IMR-90 (cell line): Measurements from ENCODE around the gene C15orf61. TPM values are rescaled to one million over a fixed set of nuclear protein-coding genes. Genes with fewer than 3 reads are reported as not detected.

Experiments
- ATAC-seq: fragments of 200-7000 bp; cut with Tn5 transposase; 2 replicates; pipeline ENCODE4 v1.9.1; 2020; ENCODE audit warnings: low read depth, mild to moderate bottlenecking, moderate library complexity
- BruUV-seq: library from RNA; stranded (reverse); fragments of 400-500 nt; replicated peaks from 2 replicates; lab custom pipeline; 2021; lab: Mats Ljungman, UMichigan
- CTCF ChIA-PET: fragments of 300-600 bp; formaldehyde crosslinking; extraction: SDS; loops from one replicate; lab custom pipeline; 2021; ENCODE audit warnings: antibody characterized with exemption; lab: Yijun Ruan, JAX
- POLR2A ChIA-PET: fragments of 300-600 bp; sonication (Branson Sonifier 250); formaldehyde crosslinking; loops from one replicate; lab custom pipeline; 2022; ENCODE audit warnings: antibody characterized with exemption; ENCODE audit not compliant: unreplicated experiment; lab: Charles Lee
- DNase-seq: peaks from one replicate; pipeline ENCODE4 v3.0.0; 2013
- H2AFZ ChIP-seq: replicated peaks from 2 replicates; pipeline ENCODE3; 2013; ENCODE audit warnings: low read length, mild to moderate bottlenecking; ENCODE audit not compliant: poor library complexity
- H2AK5ac ChIP-seq: 2 replicates; pipeline ENCODE4 v1.6.1; 2013; ENCODE audit warnings: low read depth, low read length, inconsistent platforms
- H2AK9ac ChIP-seq: replicated peaks from 2 replicates; pipeline ENCODE3; 2013; ENCODE audit warnings: mild to moderate bottlenecking, low read depth, low read length, moderate library complexity; ENCODE audit not compliant: poor library complexity
- H2BK120ac ChIP-seq: 2 replicates; pipeline ENCODE4 v1.6.1; 2013; ENCODE audit warnings: low read depth, low read length, inconsistent platforms
- H2BK15ac ChIP-seq: 3 replicates; pipeline ENCODE4 v1.6.1; 2013; ENCODE audit warnings: low read depth, low read length, inconsistent platforms
- H2BK20ac ChIP-seq: 2 replicates; pipeline ENCODE4 v1.6.1; 2013; ENCODE audit warnings: low read depth, mild to moderate bottlenecking, inconsistent platforms, low read length, moderate library complexity
- H2BK5ac ChIP-seq: 2 replicates; pipeline ENCODE4 v1.6.1; 2013; ENCODE audit warnings: mild to moderate bottlenecking, low read depth, low read length, inconsistent platforms; ENCODE audit not compliant: poor library complexity, severe bottlenecking
- H3K14ac ChIP-seq: replicated peaks from 2 replicates; pipeline ENCODE4 v1.6.1; 2013; ENCODE audit warnings: low read depth, low read length, inconsistent platforms
- H3K18ac ChIP-seq: 2 replicates; pipeline ENCODE4 v1.6.1; 2013; ENCODE audit warnings: low read depth, low read length, control low read depth
- H3K23ac ChIP-seq: 2 replicates; pipeline ENCODE4 v1.6.1; 2013; ENCODE audit warnings: low read depth, low read length, inconsistent platforms
- H3K27ac ChIP-seq: 2 replicates; pipeline ENCODE4 v1.5.1; 2013; ENCODE audit warnings: mild to moderate bottlenecking, control low read depth, low read length; ENCODE audit not compliant: insufficient read depth
- H3K27me3 ChIP-seq: 2 replicates; pipeline ENCODE4 v1.6.1; 2013; ENCODE audit warnings: low read length; ENCODE audit not compliant: control insufficient read depth, insufficient read depth
- H3K36me3 ChIP-seq: 2 replicates; pipeline ENCODE4 v1.6.1; 2013; ENCODE audit warnings: low read length, mixed read lengths; ENCODE audit not compliant: control insufficient read depth, insufficient read depth
- H3K4ac ChIP-seq: 2 replicates; pipeline ENCODE4 v1.6.1; 2013; ENCODE audit warnings: low read depth, low read length, inconsistent platforms
- H3K4me1 ChIP-seq: 2 replicates; pipeline ENCODE4 v1.6.1; 2013; ENCODE audit warnings: low read length, mixed read lengths; ENCODE audit not compliant: control insufficient read depth, insufficient read depth
- H3K4me2 ChIP-seq: 2 replicates; pipeline ENCODE4 v1.6.1; 2013; ENCODE audit warnings: low read depth, mild to moderate bottlenecking, control low read depth, low read length, moderate library complexity
- H3K4me3 ChIP-seq: 2 replicates; pipeline ENCODE4 v1.5.1; 2013; ENCODE audit warnings: low read depth, mild to moderate bottlenecking, control low read depth, low read length, moderate library complexity; ENCODE audit not compliant: insufficient read depth
- H3K56ac ChIP-seq: 2 replicates; pipeline ENCODE4 v1.6.1; 2013; ENCODE audit warnings: low read length, inconsistent platforms; ENCODE audit not compliant: insufficient read depth; ENCODE audit errors: extremely low read depth
- H3K79me1 ChIP-seq, 2 experiments: 2 replicates each; pipeline ENCODE4 v1.6.1; 2013; ENCODE audit warnings: low read length in 2 of 2, inconsistent platforms in 1 of 2, low read depth in 1 of 2
- H3K9ac ChIP-seq: 2 replicates; pipeline ENCODE4 v1.6.1; 2013; ENCODE audit warnings: low read depth, low read length, control low read depth
- H3K9me1 ChIP-seq: 2 replicates; pipeline ENCODE4 v1.6.1; 2013; ENCODE audit warnings: low read length, inconsistent platforms; ENCODE audit not compliant: insufficient read depth
- H3K9me3 ChIP-seq: 2 replicates; pipeline ENCODE4 v1.6.1; 2013; ENCODE audit warnings: low read length; ENCODE audit not compliant: control insufficient read depth, insufficient read depth
- H4K20me1 ChIP-seq: 2 replicates; pipeline ENCODE4 v1.6.1; 2013; ENCODE audit warnings: low read length, inconsistent platforms; ENCODE audit not compliant: insufficient read depth
- H4K5ac ChIP-seq: 2 replicates; pipeline ENCODE4 v1.6.1; 2013; ENCODE audit warnings: mild to moderate bottlenecking, low read depth, low read length, control low read depth
- H4K8ac ChIP-seq, 2 experiments: 2 replicates each; pipeline ENCODE4 v1.6.1; 2013; ENCODE audit warnings: low read depth in 2 of 2, low read length in 2 of 2, control low read depth in 1 of 2, inconsistent platforms in 1 of 2
- H4K91ac ChIP-seq: 2 replicates; pipeline ENCODE4 v1.6.1; 2013; ENCODE audit warnings: low read depth, low read length, inconsistent platforms; ENCODE audit not compliant: insufficient read depth
- MAFK ChIP-seq: IDR thresholded peaks from 2 replicates; pipeline ENCODE4 v1.6.1; 2012; ENCODE audit warnings: low read depth, low read length, improper control_type of control experiment
- MAZ ChIP-seq: IDR thresholded peaks from 2 replicates; pipeline ENCODE4 v1.6.1; 2012; ENCODE audit warnings: low read depth, mild to moderate bottlenecking, low read length, improper control_type of control experiment, moderate library complexity, borderline replicate concordance
- NFE2L2 ChIP-seq: fragments of 150-350 bp; IDR thresholded peaks from 2 replicates; pipeline ENCODE4 v1.6.1; 2016; ENCODE audit warnings: low read depth, mild to moderate bottlenecking, low read length
- RAD21 ChIP-seq: IDR thresholded peaks from 2 replicates; pipeline ENCODE4 v1.6.1; 2012; ENCODE audit warnings: low read length, improper control_type of control experiment
- SMC3 ChIP-seq: fragments of 150-350 bp; IDR thresholded peaks from 2 replicates; pipeline ENCODE4 v1.6.1; 2016; ENCODE audit warnings: low read depth, mild to moderate bottlenecking, antibody characterized with exemption, low read length, moderate library complexity
- WGBS, 2 experiments: methylation state at CpG; one replicate each; pipeline versions ENCODE4 v1.1.5 to v1.1.7; 2013; ENCODE audit warnings: missing lambda C conversion rate in 2 of 2; ENCODE audit not compliant: insufficient read length in 1 of 2; ENCODE audit errors: extremely low coverage in 2 of 2; 5-methylcytosine and 5-hydroxymethylcytosine counted together
- dilution Hi-C: fragments of 300-500 bp; cut with HindIII; formaldehyde crosslinking; loops from one replicate; pipeline ENCODE4 v1.14.3; 2018; ENCODE audit warnings: low sequenced_read_pairs; ENCODE audit not compliant: unreplicated experiment
- in situ Hi-C: fragments of 300-500 bp; cut with MboI; formaldehyde crosslinking; loops from 3 replicates; pipeline ENCODE4 v1.14.3; 2019; ENCODE audit warnings: low sequenced_read_pairs, inconsistent platforms, mixed read lengths
- intact Hi-C: fragments of 100-400 bp; cut with micrococcal nuclease; formaldehyde crosslinking; loops from 2 replicates; pipeline ENCODE4 v1.10.0; 2022
- polyA plus RNA-seq, 3 experiments: library from polyadenylated mRNA; depleted of rRNA; stranded (reverse); fragments of >200 nt; gene quantifications; 2 replicates each; pipeline ENCODE4 v1.2.3, GENCODE V29; 2012; ENCODE audit warnings: low replicate concordance in 1 of 3
- total RNA-seq: library from RNA; depleted of rRNA; stranded (reverse); fragments of >200 nt; gene quantifications from 2 replicates; pipeline ENCODE4 v1.2.3, GENCODE V29; 2012
- TF ChIP-seq, protein P1 (sequence below): conservative IDR thresholded peaks from 2 replicates; pipeline ENCODE4 v1.5.1; 2012; ENCODE audit warnings: mild to moderate bottlenecking, low read depth, low read length, improper control_type of control experiment
- TF ChIP-seq, protein P2 (sequence below): fragments of 150-350 bp; IDR thresholded peaks from 2 replicates; pipeline ENCODE4 v1.6.1; 2016; ENCODE audit warnings: low read depth, mild to moderate bottlenecking, low read length, moderate library complexity, borderline replicate concordance

C15orf61 gene
- total and polyA plus RNA-seq, 2 of the 4 experiments (the other 2 are of a cell fraction): 1.4 to 2.5 TPM

DNA sequence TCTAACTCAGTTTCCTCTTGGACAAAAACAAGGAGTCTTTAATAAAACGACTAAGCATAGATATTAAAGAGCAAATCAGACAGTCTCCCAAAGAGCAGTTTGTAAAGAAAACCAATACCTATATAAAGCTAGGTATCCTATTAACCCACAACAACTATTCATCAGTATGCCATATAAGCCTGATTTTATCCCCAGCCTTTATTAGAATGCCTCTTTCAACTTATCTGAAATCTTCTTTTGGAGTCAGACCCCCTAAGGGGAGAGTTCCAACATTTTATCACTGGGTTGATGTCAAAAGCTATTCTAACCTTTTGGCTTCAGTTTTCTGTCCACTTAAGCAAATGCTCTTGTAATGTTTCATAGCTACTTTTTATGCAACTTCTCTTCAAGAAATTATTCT lies 39.4 kb downstream of the C15orf61 start:
- CTCF ChIA-PET: no interaction called here
- POLR2A ChIA-PET: no interaction called here

More for the DNA sequence above, 39.4 kb downstream of the C15orf61 start:
- Histone ChIP-seq H3K9me1 (no peaks in the 10 kb centered on the region), H3K4me1 (no peaks in the 10 kb centered on the region), H4K91ac (no peak overlapping the region), H2BK5ac (no peak overlapping the region), H2AFZ (no peak overlapping the region), H2BK120ac (no peak overlapping the region), H3K9me3 (no peaks in the 10 kb centered on the region), H4K20me1 (no peaks in the 10 kb centered on the region), H3K9ac (no peak overlapping the region), H3K4me3 (no peak overlapping the region), H3K79me1 (peaks cover 3% of the 10 kb centered on the region in 2 experiments; a peak in 2 of 4 replicates), H4K8ac (no peak overlapping the region), H3K23ac (no peak overlapping the region), H3K27me3 (no peaks in the 10 kb centered on the region), H3K4me2 (no peak overlapping the region), H3K36me3 (peaks cover 5% of the 10 kb centered on the region), H4K5ac (no peak overlapping the region), H3K14ac (no peak overlapping the region), H3K27ac (no peak overlapping the region), H2AK5ac (no peak overlapping the region), H2AK9ac (no peak overlapping the region), H3K4ac (no peak overlapping the region), H2BK15ac (no peak overlapping the region), H3K18ac (no peak overlapping the region), H3K56ac (no peak overlapping the region), H2BK20ac (no peak overlapping the region)
- dilution Hi-C loops (no loop called here), in situ Hi-C loops (no loop called here), intact Hi-C loops (no loop called here)
- no TSS peak for BruUV-seq
- no peak for DNase-seq
- ATAC-seq: no peak
- no CpG with 5 or more reads among the region's 1 CpG for WGBS, 2 experiments
- TF ChIP-seq NFE2L2: no peak
- TF ChIP-seq, protein P1, sequence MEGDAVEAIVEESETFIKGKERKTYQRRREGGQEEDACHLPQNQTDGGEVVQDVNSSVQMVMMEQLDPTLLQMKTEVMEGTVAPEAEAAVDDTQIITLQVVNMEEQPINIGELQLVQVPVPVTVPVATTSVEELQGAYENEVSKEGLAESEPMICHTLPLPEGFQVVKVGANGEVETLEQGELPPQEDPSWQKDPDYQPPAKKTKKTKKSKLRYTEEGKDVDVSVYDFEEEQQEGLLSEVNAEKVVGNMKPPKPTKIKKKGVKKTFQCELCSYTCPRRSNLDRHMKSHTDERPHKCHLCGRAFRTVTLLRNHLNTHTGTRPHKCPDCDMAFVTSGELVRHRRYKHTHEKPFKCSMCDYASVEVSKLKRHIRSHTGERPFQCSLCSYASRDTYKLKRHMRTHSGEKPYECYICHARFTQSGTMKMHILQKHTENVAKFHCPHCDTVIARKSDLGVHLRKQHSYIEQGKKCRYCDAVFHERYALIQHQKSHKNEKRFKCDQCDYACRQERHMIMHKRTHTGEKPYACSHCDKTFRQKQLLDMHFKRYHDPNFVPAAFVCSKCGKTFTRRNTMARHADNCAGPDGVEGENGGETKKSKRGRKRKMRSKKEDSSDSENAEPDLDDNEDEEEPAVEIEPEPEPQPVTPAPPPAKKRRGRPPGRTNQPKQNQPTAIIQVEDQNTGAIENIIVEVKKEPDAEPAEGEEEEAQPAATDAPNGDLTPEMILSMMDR: no peak
- TF ChIP-seq RAD21: no peak
- TF ChIP-seq, protein P2, sequence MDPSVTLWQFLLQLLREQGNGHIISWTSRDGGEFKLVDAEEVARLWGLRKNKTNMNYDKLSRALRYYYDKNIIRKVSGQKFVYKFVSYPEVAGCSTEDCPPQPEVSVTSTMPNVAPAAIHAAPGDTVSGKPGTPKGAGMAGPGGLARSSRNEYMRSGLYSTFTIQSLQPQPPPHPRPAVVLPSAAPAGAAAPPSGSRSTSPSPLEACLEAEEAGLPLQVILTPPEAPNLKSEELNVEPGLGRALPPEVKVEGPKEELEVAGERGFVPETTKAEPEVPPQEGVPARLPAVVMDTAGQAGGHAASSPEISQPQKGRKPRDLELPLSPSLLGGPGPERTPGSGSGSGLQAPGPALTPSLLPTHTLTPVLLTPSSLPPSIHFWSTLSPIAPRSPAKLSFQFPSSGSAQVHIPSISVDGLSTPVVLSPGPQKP: no peak
- no peak for TF ChIP-seq MAZ
- TF ChIP-seq SMC3: no peak
- no peak for TF ChIP-seq MAFK
